Upper lobe of left lung (tissue), 4 donors: ENCODE measurements around the gene NUMA1.

Source experiments
- EP300 ChIP-seq, 4 donors: sonication (generic); formaldehyde crosslinking; IDR thresholded peaks; one replicate each; pipeline ENCODE4 v1.5.1; 2017; ENCODE audit warnings: antibody characterized with exemption in 4 of 4, control low read depth in 2 of 4
- TF ChIP-seq, protein P1 (sequence below), 6 experiments: fragments of 450-650 bp in 4 of 6; fragments of 200-600 bp in 2 of 6; sonication (generic) in 2 of 6; IDR thresholded peaks; one replicate each; pipeline ENCODE4 v1.5.1; 2016 to 2019; ENCODE audit warnings: antibody characterized with exemption in 6 of 6

DNA sequence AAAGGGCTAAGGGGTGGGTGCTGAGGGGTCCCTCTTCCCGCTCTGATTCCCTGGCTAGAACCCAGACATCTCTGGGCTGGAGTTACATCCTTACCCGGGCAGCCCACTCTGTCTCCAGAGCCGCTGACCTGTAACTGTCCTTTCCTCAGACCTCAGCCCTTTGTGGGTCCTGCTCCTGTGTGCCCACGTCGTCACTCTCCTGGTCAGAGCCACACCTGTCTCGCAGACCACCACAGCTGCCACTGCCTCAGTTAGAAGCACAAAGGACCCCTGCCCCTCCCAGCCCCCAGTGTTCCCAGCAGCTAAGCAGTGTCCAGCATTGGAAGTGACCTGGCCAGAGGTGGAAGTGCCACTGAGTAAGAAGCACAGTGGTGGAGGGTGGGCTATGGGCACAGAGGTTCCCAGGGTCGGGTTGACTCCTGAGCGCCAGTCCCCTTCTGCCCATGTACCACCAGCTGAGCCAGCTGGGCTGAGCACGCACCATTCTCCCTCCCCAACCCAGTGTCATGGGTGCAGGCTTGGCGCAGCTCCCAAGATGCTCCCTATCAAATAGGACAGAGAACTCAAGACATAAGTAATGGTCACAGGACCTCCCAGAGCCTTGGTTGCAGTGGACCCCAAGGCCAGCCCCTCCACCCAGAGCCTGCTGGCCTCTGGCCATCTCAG lies 80.0 kb downstream of the NUMA1 start:
- no peak for TF ChIP-seq EP300 (IDR thresholded peaks at IDR 0.05)
- TF ChIP-seq, protein P1, sequence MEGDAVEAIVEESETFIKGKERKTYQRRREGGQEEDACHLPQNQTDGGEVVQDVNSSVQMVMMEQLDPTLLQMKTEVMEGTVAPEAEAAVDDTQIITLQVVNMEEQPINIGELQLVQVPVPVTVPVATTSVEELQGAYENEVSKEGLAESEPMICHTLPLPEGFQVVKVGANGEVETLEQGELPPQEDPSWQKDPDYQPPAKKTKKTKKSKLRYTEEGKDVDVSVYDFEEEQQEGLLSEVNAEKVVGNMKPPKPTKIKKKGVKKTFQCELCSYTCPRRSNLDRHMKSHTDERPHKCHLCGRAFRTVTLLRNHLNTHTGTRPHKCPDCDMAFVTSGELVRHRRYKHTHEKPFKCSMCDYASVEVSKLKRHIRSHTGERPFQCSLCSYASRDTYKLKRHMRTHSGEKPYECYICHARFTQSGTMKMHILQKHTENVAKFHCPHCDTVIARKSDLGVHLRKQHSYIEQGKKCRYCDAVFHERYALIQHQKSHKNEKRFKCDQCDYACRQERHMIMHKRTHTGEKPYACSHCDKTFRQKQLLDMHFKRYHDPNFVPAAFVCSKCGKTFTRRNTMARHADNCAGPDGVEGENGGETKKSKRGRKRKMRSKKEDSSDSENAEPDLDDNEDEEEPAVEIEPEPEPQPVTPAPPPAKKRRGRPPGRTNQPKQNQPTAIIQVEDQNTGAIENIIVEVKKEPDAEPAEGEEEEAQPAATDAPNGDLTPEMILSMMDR (IDR thresholded peaks at IDR 0.05), result no peak
